GM18517 (cell line): Measurements from ENCODE around the gene MYBL2.
"Not testable (repeated sequence)": the region's sequence is repeated elsewhere in the genome, so short reads cannot be mapped to it uniquely, and the experiment has no call there.

Source experiments
- ATAC-seq: cut with Tn5 transposase; IDR thresholded peaks from one replicate; pipeline ENCODE4 v1.9.1; 2021; ENCODE audit warnings: mild to moderate bottlenecking, moderate library complexity; ENCODE audit not compliant: unreplicated experiment

Gene MYBL2

GRCh38 chr20:43666376-43667328 is at the start of gene MYBL2:
Gene MYBL2 (plus strand): TSS chr20:43667114. CDS start chr20:43667284, 170 bp downstream.
- peak; percentile 47 for ATAC-seq

DNA sequence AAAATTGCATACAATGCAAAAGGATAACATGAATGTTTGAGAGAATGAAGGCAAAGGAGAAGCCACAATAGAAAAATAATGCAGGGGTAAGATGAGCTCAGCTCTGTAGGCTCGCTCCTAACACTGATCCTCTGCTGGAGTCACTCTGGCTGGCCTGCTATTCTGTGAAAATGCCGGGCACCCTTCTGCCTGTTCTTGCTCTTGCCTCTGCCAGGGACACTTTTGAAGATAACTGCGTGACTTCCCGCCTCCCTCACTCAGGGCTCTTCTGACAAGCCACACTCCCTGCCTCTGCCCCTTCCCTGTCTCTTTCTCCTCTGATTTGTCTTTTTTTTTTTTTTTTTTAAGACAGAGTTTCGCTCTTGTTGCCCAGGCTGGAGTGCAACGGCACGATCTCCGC is 35.3 kb upstream of the MYBL2 start:
- ATAC-seq = no peak

DNA sequence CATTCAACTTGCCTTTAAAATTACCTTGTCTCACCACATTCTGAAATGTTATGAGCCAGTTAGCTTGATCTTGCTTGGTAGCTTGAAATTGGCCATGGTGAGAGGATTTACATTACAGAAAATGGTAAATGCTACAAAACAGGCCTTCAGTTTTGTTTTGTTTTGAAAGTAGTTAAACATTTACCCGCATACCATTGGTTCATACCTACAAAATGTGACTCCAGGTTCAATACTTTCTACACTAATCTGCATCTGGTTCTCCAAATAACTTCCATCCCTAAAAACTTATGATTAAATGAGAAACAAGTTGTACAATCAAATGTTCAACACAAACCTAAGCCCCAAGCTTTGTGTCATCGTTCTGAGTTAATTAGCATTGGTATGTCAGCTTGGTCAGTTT is 30.5 kb upstream of the MYBL2 start:
- ATAC-seq = no peak

DNA sequence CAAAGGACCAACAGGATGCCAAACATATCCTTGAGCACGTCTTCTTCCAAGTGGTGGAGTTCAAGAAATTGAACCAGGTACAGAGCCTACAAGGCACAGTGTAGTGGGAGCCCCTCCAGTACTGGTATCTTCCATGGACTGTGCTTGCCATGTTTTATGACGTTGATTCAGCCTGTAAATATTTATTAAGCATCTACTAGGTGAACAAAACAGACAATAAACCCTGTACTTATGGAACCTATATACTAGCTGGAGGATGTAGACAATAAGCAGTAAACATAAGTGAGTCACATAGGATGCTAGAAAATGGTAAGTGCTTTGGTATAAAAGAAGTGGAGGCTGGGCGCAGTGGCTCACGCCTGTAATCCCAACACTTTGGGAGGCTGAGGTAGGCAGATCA is 24.4 kb upstream of the MYBL2 start:
- no peak for ATAC-seq

GRCh38 chr20:43650997-43651525 is 15.9 kb upstream of the MYBL2 start:
- ATAC-seq = no peak

- ATAC-seq = not testable (repeated sequence)
Observed at GRCh38 chr20:43651650-43652184, 15.2 kb upstream of the MYBL2 start.

DNA sequence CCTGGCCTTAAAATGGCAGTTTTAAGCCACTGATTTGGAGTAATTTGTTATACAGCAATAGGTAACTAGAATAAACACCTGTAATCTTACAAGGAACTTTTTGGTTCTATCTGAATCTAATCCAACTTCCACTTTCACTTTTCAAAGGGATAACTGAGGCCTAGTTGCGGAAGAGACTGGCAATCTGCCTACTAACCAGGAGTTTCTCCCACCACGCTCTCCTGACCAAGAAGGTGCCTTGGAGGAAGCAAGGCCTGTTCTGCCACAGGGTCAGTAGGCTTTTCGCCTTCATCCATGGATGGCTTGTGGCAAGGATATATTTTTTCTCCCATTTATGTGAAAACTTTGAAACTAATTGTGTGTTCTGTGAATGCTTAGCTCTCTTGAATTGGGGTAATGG is 12.9 kb upstream of the MYBL2 start:
- no peak for ATAC-seq

GRCh38 chr20:43655176-43655575 is 11.7 kb upstream of the MYBL2 start:
- ATAC-seq = not testable (repeated sequence)

GRCh38 chr20:43655937-43656336 is 11.0 kb upstream of the MYBL2 start:
- ATAC-seq = no peak

DNA sequence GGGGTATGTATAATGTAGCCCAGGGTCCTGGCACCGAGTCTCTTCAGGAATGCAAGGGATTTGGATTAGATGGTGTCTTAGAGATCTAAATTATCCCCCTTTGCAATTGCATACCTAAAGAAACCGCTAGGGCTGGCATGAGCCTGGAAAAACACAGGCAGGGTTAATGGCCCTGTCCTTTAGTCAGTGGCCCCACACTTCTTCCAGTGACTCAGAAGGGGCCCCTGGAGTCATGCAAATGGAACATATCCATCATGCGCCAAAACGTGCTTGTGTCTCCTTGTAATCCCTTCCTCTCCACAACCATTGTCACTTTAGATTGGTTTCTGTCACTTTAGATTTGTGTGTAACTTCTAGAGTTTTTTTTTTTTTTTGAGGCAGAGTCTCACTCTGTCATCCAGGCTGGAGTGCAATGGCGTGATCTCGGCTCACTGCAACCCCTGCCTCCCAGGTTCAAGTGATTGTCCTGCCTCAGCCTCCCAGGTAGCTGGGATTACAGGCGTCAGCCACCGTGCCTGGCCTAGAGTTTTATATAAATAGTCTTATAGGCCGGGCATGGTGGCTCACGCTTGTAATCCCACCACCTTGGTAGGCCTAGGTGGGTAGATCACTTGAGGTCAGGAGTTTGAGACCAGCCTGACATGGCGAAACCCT is 8.7 kb upstream of the MYBL2 start:
- peak; percentile 24 for ATAC-seq

GRCh38 chr20:43658723-43659419 is 8.0 kb upstream of the MYBL2 start:
- no peak for ATAC-seq

DNA sequence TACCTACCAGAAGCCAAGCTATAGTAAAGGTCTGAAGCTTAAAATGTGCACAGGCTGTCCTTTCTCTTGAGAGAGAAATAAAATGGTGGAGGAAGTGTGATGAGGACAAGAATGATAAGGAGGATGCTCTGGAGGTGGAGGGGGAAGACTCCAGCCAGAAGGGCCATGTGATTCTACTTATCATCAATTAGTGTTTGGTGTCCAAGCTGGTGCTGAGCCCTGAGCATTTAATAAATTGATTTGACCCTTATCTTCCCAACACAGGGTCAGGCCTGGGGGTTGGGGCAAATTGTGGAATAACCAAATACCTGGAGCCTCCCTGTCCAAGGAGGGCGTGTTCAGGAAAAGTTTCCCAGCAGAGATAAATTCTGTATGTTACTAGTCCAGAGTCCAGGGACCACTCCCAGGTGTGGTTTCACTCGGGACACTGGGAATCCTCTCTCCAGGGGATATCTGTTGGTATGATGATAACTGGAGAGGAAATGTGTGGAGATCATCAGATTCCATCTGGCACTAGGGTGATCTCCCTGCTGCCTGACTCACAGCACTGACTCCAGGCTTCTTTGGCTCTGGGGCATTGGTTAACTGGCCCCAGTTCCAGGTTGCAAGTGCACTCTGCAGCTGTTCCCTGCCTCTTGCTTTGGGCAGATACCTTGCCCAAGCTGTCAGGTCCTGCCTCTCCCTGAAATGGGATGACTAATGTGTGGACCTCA is 3.8 kb upstream of the MYBL2 start:
- ATAC-seq = no peak

DNA sequence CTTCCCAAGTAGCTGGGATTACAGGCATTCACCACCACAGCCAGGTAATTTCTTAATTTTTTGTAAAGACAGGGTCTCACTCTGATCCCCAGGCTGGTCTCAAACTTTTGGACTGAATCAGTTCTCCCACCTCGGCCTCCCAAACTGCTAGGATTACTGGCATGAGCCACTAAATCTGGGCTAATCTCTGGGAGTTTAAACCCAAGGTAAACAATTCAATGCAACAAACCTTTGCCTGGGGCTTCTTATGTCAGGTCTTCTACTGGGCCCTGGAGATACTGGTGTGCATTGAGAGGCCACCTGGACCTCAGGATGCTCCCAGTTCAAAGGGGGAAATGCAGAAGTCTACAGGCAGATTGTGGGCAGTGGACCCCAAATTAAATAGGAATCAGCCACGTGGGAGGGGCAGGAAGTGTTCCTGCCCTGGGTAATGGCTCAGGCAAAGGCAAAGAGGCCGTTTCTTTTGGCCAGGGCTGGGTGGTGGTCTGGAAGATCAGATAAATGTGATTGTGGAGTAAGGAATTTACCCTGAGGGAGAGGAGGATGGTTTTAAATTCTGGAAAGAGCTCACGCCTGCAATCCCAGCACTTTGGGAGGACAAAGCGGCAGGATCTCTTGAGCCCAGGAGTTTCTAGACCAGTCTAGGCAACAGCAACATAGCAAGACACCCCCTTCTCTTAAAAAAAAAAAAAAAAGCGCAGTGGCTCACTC is 1.3 kb upstream of the MYBL2 start:
- no peak for ATAC-seq

GRCh38 chr20:43667341-43668132 is 623 bp downstream of the MYBL2 start:
- peak; percentile 37 for ATAC-seq

DNA sequence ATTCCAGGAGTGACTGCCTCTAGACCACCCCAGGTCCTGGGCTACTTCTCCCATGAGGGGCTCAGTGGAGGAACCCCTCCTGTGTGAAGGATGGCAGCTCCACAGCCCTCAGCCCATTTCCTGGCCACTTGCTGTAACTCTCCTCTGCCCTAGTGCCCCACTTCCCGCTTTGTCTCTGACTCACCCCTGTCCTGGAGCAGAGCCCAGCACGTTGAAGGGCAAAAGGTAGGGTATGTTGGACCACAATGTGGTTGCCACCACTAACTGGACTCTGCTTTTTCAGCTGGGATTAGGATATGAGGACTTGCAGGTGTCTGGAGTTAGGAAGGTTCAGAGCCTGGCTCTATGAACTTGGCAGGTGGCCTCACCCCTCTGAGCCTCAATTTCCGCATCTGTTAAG is 2.4 kb downstream of the MYBL2 start:
- ATAC-seq = no peak

GRCh38 chr20:43670423-43670822 is 3.5 kb downstream of the MYBL2 start:
- no peak for ATAC-seq

GRCh38 chr20:43676368-43676767 is 9.5 kb downstream of the MYBL2 start:
- ATAC-seq = no peak

DNA sequence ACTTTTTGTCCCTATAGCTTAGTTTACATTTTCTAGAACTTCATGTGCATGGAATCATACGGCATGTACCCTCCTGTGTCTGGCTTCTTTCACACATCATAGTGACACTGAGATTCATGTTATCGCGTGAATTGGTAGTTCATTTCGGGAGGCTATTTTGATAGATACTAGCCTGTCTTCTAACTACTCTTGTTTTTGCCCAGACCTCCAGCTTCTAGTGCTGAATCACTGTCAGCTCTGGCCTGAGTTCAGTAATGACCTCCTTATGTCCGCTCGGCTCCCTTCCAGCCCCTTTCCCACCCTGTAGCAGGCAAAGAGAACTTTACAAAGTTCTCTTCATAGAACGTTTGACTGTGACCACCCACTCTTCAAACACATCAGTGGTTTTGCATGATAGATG is 14.1 kb downstream of the MYBL2 start:
- no peak for ATAC-seq

GRCh38 chr20:43681468-43681942 is 14.6 kb downstream of the MYBL2 start:
- ATAC-seq = peak; percentile 14
